ENCODE data around the gene KRTAP9-9.

DNA sequence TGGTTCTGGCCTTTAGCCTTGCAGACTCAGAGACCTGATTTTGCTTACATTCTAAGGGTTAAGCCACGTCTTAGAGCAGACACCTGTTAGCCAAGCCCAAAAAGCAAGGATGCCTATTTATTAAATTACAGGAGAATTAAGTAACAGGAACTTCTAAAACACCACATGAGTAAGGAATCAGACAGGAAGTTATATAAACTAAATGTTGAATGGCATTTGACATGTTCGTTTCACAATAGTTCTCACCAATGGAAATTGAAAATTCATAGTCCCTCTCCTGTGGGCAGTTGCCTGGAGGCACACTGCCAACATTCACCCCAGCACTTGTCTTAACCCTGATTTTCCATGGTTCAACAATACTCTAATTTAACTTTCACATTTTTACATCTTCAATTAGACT, 29.4 kb downstream of the KRTAP9-9 start:
- TF ChIP-seq, protein P1, sequence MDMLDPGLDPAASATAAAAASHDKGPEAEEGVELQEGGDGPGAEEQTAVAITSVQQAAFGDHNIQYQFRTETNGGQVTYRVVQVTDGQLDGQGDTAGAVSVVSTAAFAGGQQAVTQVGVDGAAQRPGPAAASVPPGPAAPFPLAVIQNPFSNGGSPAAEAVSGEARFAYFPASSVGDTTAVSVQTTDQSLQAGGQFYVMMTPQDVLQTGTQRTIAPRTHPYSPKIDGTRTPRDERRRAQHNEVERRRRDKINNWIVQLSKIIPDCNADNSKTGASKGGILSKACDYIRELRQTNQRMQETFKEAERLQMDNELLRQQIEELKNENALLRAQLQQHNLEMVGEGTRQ (IDR thresholded peaks at IDR 0.05; ENCODE audit: low read length): no peak
- no peak for TF ChIP-seq ZNF274 (IDR thresholded peaks at IDR 0.05; ENCODE audit: borderline replicate concordance, extremely low read depth, low read length)
- TF ChIP-seq, protein P2, sequence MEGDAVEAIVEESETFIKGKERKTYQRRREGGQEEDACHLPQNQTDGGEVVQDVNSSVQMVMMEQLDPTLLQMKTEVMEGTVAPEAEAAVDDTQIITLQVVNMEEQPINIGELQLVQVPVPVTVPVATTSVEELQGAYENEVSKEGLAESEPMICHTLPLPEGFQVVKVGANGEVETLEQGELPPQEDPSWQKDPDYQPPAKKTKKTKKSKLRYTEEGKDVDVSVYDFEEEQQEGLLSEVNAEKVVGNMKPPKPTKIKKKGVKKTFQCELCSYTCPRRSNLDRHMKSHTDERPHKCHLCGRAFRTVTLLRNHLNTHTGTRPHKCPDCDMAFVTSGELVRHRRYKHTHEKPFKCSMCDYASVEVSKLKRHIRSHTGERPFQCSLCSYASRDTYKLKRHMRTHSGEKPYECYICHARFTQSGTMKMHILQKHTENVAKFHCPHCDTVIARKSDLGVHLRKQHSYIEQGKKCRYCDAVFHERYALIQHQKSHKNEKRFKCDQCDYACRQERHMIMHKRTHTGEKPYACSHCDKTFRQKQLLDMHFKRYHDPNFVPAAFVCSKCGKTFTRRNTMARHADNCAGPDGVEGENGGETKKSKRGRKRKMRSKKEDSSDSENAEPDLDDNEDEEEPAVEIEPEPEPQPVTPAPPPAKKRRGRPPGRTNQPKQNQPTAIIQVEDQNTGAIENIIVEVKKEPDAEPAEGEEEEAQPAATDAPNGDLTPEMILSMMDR (IDR thresholded peaks at IDR 0.05; ENCODE audit: control extremely low read depth in 1 of 3, insufficient read depth in 1 of 3, low read depth in 1 of 3, low read length in 3 of 3): no peak

All from H1 (cell line).